HG03135 (cell line): ENCODE measurements around the gene RUFY3.
"Not testable (repeated sequence)": the region's sequence is repeated elsewhere in the genome, so short reads cannot be mapped to it uniquely, and the experiment has no call there.

Experiments
- ATAC-seq: cut with Tn5 transposase; IDR thresholded peaks from one replicate; pipeline ENCODE4 v1.9.1; 2021; ENCODE audit warnings: mild to moderate bottlenecking, moderate library complexity; ENCODE audit not compliant: unreplicated experiment

Gene RUFY3

GRCh38 chr4:70769396-70769795 lies 47.6 kb downstream of the RUFY3 start:
- not testable (repeated sequence) for ATAC-seq

- peak; percentile 64 for ATAC-seq
Observed at GRCh38 chr4:70772929-70773555, 51.3 kb downstream of the RUFY3 start.

- ATAC-seq: no peak
Observed at GRCh38 chr4:70778888-70779422, 57.2 kb downstream of the RUFY3 start.

GRCh38 chr4:70783096-70783495 lies 61.3 kb downstream of the RUFY3 start:
- no peak for ATAC-seq

GRCh38 chr4:70787496-70787895 lies 65.7 kb downstream of the RUFY3 start:
- no peak for ATAC-seq

- no peak for ATAC-seq
Observed at GRCh38 chr4:70788733-70789132, 67.0 kb downstream of the RUFY3 start.

GRCh38 chr4:70793626-70794025 lies 71.9 kb downstream of the RUFY3 start:
- ATAC-seq: no peak

GRCh38 chr4:70801265-70801809 lies 79.6 kb downstream of the RUFY3 start:
- no peak for ATAC-seq

- no peak for ATAC-seq
Observed at GRCh38 chr4:70802928-70803580, 81.3 kb downstream of the RUFY3 start.

GRCh38 chr4:70808151-70808550 lies 86.4 kb downstream of the RUFY3 start:
- no peak for ATAC-seq

- no peak for ATAC-seq
Observed at GRCh38 chr4:70815370-70815769, 93.6 kb downstream of the RUFY3 start.

- no peak for ATAC-seq
Observed at GRCh38 chr4:70816894-70817293, 95.1 kb downstream of the RUFY3 start.

- ATAC-seq: no peak
Observed at GRCh38 chr4:70818173-70818855, 96.5 kb downstream of the RUFY3 start.

- ATAC-seq: no peak
Observed at GRCh38 chr4:70818921-70819320, 97.2 kb downstream of the RUFY3 start.

GRCh38 chr4:70829015-70829414 lies 107.3 kb downstream of the RUFY3 start:
- ATAC-seq: no peak

- ATAC-seq: no peak
Observed at GRCh38 chr4:70829492-70829891, 107.7 kb downstream of the RUFY3 start.

GRCh38 chr4:70830054-70830453 lies 108.3 kb downstream of the RUFY3 start:
- ATAC-seq: no peak

GRCh38 chr4:70831293-70831692 lies 109.5 kb downstream of the RUFY3 start:
- no peak for ATAC-seq

GRCh38 chr4:70833675-70834074 lies 111.9 kb downstream of the RUFY3 start:
- no peak for ATAC-seq

GRCh38 chr4:70836081-70836480 lies 114.3 kb downstream of the RUFY3 start:
- ATAC-seq: no peak

GRCh38 chr4:70838204-70838603 lies 116.4 kb downstream of the RUFY3 start:
- ATAC-seq: no peak
